Left lung (tissue), 14 donors: ENCODE measurements around the gene C11orf54. TPM values are rescaled to one million over a fixed set of nuclear protein-coding genes. Genes with fewer than 3 reads are reported as not detected.

Experiments
- ATAC-seq: fragments of 200-7000 bp; cut with Tn5 transposase; one replicate; pipeline ENCODE4 v1.9.1; 2020; ENCODE audit warnings: moderate library complexity
- DNase-seq, 4 donors: peaks; one replicate each; pipeline ENCODE4 v3.0.0-alpha.2; 2013 to 2020
- H3K27ac ChIP-seq, 2 donors: fragments of 200-600 bp; sonication (generic) in 1 of 2; one replicate each; pipeline versions ENCODE4 v1.5.0 to v1.8.0; 2020 to 2021
- H3K27me3 ChIP-seq, 2 donors: fragments of 200-600 bp; sonication (generic) in 1 of 2; one replicate each; pipeline versions ENCODE4 v1.5.0 to v1.8.0; 2020 to 2021
- H3K36me3 ChIP-seq, 2 donors: fragments of 200-600 bp; sonication (generic) in 1 of 2; one replicate each; pipeline versions ENCODE4 v1.5.0 to v1.8.0; 2020 to 2021
- H3K4me1 ChIP-seq, 2 donors: fragments of 200-600 bp; one replicate each; pipeline ENCODE4 v1.8.0; 2021
- H3K4me3 ChIP-seq, 2 donors: fragments of 200-600 bp; sonication (generic) in 1 of 2; one replicate each; pipeline versions ENCODE4 v1.5.0 to v1.8.0; 2020 to 2021; ENCODE audit warnings: mild to moderate bottlenecking in 1 of 2
- H3K9me3 ChIP-seq, 2 donors: fragments of 200-600 bp; sonication (generic) in 1 of 2; one replicate each; pipeline versions ENCODE4 v1.5.0 to v1.8.0; 2020 to 2021
- CTCF ChIP-seq, 2 donors: fragments of 200-600 bp; sonication (generic) in 1 of 2; IDR thresholded peaks; one replicate each; pipeline versions ENCODE4 v1.5.0 to v1.8.0; 2021; ENCODE audit warnings: antibody characterized with exemption in 2 of 2
- intact Hi-C, 2 donors: fragments of 100-400 bp; cut with DNase I; formaldehyde crosslinking; loops; one replicate each; pipeline versions ENCODE4 v1.11.2 to v1.14.2; 2022
- long read RNA-seq, 12 donors: library from polyadenylated mRNA in 2 of 12; unstranded in 2 of 12; transcript quantifications; one replicate each; pipeline ENCODE4 v2.0.0 and lab custom pipeline, GENCODE V29; 2019 to 2026
- polyA plus RNA-seq, 6 donors: library from polyadenylated mRNA; unstranded; fragments of 120-200 nt; gene quantifications; one replicate each; pipeline ENCODE4 v1.2.1, GENCODE V29; 2013; ENCODE audit not compliant: insufficient read length in 6 of 6
- total RNA-seq, 2 donors: library from RNA; stranded (reverse); fragmentation: NEBNext Ultra II Directional; extraction: Animal tissue kit (Norgen Biotek cat#: 25700); gene quantifications; one replicate each; pipeline ENCODE4 v1.2.1, GENCODE V29; 2021
- donor health status: DM: no; HTN: yes; CAD: no.
- donor health status: DM: no; HTN: no; CAD: no.

Gene C11orf54
- total RNA-seq (10 to 100 TPM; 21.7 to 27.2 TPM), polyA plus RNA-seq (10 to 100 TPM; 39.9 to 73.6 (median 63.4) TPM)
- long read RNA-seq, donor 1, full-length matches to known transcripts, result 10 of 19 reads
- long read RNA-seq, donor 1, partial matches to known transcripts, result 9 of 19 reads
- long read RNA-seq, donor 1, other reads (novel, unspliced or antisense), result 0 of 19 reads
- long read RNA-seq, donor 2, transcript C11orf54-202 (9 exons, 1,733 nt), result major isoform, 8 of 26 reads
- long read RNA-seq, donor 2, partial matches to known transcripts, result 11 of 26 reads
- long read RNA-seq, donor 2, other reads (novel, unspliced or antisense), result 0 of 26 reads
- long read RNA-seq, donor 3, full-length matches to known transcripts, result 13 of 20 reads
- long read RNA-seq, donor 3, partial matches to known transcripts, result 7 of 20 reads
- long read RNA-seq, donor 3, other reads (novel, unspliced or antisense), result 0 of 20 reads
- long read RNA-seq, donor 4, partial matches to known transcripts, result 3 of 11 reads
- long read RNA-seq, donor 4, other reads (novel, unspliced or antisense), result 4 of 11 reads
- long read RNA-seq, donor 5, partial matches to known transcripts, result 0 of 5 reads
- long read RNA-seq, donor 5, other reads (novel, unspliced or antisense), result 0 of 5 reads
- long read RNA-seq, donor 6, full-length matches to known transcripts, result 6 of 12 reads
- long read RNA-seq, donor 6, partial matches to known transcripts, result 6 of 12 reads
- long read RNA-seq, donor 6, other reads (novel, unspliced or antisense), result 0 of 12 reads
- long read RNA-seq, donor 7, full-length matches to known transcripts, result 12 of 12 reads
- long read RNA-seq, donor 7, partial matches to known transcripts, result 0 of 12 reads
- long read RNA-seq, donor 7, other reads (novel, unspliced or antisense), result 0 of 12 reads
- long read RNA-seq, donor 8, partial matches to known transcripts, result 5 of 13 reads
- long read RNA-seq, donor 8, other reads (novel, unspliced or antisense), result 0 of 13 reads
- long read RNA-seq, donor 9, result 0 reads
- long read RNA-seq, donor 10, partial matches to known transcripts, result 7 of 11 reads
- long read RNA-seq, donor 10, other reads (novel, unspliced or antisense), result 2 of 11 reads
- long read RNA-seq, donor 11, partial matches to known transcripts, result 0 of 3 reads
- long read RNA-seq, donor 11, other reads (novel, unspliced or antisense), result 0 of 3 reads
- long read RNA-seq, donor 12, transcript C11orf54-202 (9 exons, 1,733 nt), result major isoform, 5 of 6 reads
- long read RNA-seq, donor 12, partial matches to known transcripts, result 0 of 6 reads
- long read RNA-seq, donor 12, other reads (novel, unspliced or antisense), result 0 of 6 reads

GRCh38 chr11:93741094-93741881, at the start of gene C11orf54, which contains the start of gene TAF1D:
Gene C11orf54, plus strand, starts transcription at chr11:93741672. Its CDS starts 5,722 bp downstream, at chr11:93747394.
Gene TAF1D, minus strand, starts transcription at chr11:93741495. Its CDS starts 2,191 bp downstream, at chr11:93739304.
- DNase-seq (peak; percentile 97 to 99 (median 98)), ATAC-seq (peak; percentile 94)
- Histone ChIP-seq H3K4me3 (peak within 1 kb of the TSS; percentile 59 to 71), H3K36me3 (peaks cover 0 to 40% of the 10 kb centered on the region in 2 donors), H3K27ac (peak within 1 kb of the TSS; percentile 93 to 94), H3K9me3 (no peaks in the 10 kb centered on the region), H3K4me1 (peaks cover 7 to 60% of the 10 kb centered on the region in 2 donors), H3K27me3 (no peaks in the 10 kb centered on the region)
- intact Hi-C loops, result no loop called here
- TF ChIP-seq CTCF (IDR thresholded peaks at IDR 0.05), result no peak

- H3K4me3 ChIP-seq, result no peak overlapping the region
- H3K27me3 ChIP-seq, result no peaks in the 10 kb centered on the region
- ATAC-seq (no peak), DNase-seq (no peak)
- H3K9me3 ChIP-seq, result no peaks in the 10 kb centered on the region
- no peak overlapping the region for H3K27ac ChIP-seq
- H3K4me1 ChIP-seq, result peaks cover 0 to 8% of the 10 kb centered on the region in 2 donors
- peaks cover 0 to 87% of the 10 kb centered on the region in 2 donors for H3K36me3 ChIP-seq
- TF ChIP-seq CTCF (IDR thresholded peaks at IDR 0.05), result no peak
- intact Hi-C loops, result no loop called here
Measured at GRCh38 chr11:93694109-93694508, 47.4 kb upstream of the C11orf54 start.

GRCh38 chr11:93694557-93694956, 46.9 kb upstream of the C11orf54 start:
- Histone ChIP-seq H3K4me3 (no peak overlapping the region), H3K36me3 (peaks cover 0 to 87% of the 10 kb centered on the region in 2 donors), H3K27ac (no peak overlapping the region), H3K4me1 (peaks cover 0 to 5% of the 10 kb centered on the region in 2 donors), H3K9me3 (no peaks in the 10 kb centered on the region), H3K27me3 (no peaks in the 10 kb centered on the region)
- intact Hi-C loops, result no loop called here
- ATAC-seq (no peak), DNase-seq (no peak)
- TF ChIP-seq CTCF (IDR thresholded peaks at IDR 0.05), result no peak

- TF ChIP-seq CTCF (IDR thresholded peaks at IDR 0.05), result no peak
Measured at GRCh38 chr11:93697611-93698010, 43.9 kb upstream of the C11orf54 start.

More at GRCh38 chr11:93697611-93698010, 43.9 kb upstream of the C11orf54 start:
- ATAC-seq (no peak), DNase-seq (no peak)
- Histone ChIP-seq H3K36me3 (peaks cover 0 to 96% of the 10 kb centered on the region in 2 donors), H3K27me3 (no peaks in the 10 kb centered on the region), H3K4me1 (no peaks in the 10 kb centered on the region), H3K4me3 (no peak overlapping the region), H3K27ac (no peak overlapping the region), H3K9me3 (no peaks in the 10 kb centered on the region)
- intact Hi-C loops, result no loop called here
